G401 (cell line): Measurements from ENCODE around the gene CREB3L1. TPM values are rescaled to one million over a fixed set of nuclear protein-coding genes. Genes with fewer than 3 reads are reported as not detected.
"Not testable (repeated sequence)": the region's sequence is repeated elsewhere in the genome, so short reads cannot be mapped to it uniquely, and the experiment has no call there.

Source experiments
- DNase-seq: peaks from one replicate; pipeline ENCODE4 v3.0.0-alpha.2; 2015; ENCODE audit warnings: low spot score
- in situ Hi-C: cut with HindIII; loops from 2 replicates; pipeline ENCODE4 v1.10.0; 2016; ENCODE audit warnings: low sequenced_read_pairs, mixed read lengths
- total RNA-seq: library from RNA; depleted of rRNA; stranded (reverse); fragments of >200 nt; shearing (Covaris generic); gene quantifications from 2 replicates; pipeline ENCODE4 v1.2.3, GENCODE V29; 2014

The CREB3L1 gene
- total RNA-seq, 1 experiment from 2014 or later, result 2.4 TPM

GRCh38 chr11:46247659-46248058 lies 29.8 kb upstream of the CREB3L1 start:
- in situ Hi-C loops, result loop anchor here (5.0 kb wide), 1 partner anchor 85 kb away; no protein-coding TSS in a partner anchor
- peak; percentile 47 for DNase-seq

- DNase-seq, result no peak
- in situ Hi-C loops, result loop anchor here (5.0 kb wide), 1 partner anchor 84 kb away; no protein-coding TSS in a partner anchor
These were observed 29.0 kb upstream of the CREB3L1 start for GRCh38 chr11:46248289-46249102.

- in situ Hi-C loops, result loop anchor here (5.0 kb wide), 1 partner anchor 83 kb away; no protein-coding TSS in a partner anchor
- DNase-seq, result no peak
These were observed 28.1 kb upstream of the CREB3L1 start for GRCh38 chr11:46249103-46249937.

- no peak for DNase-seq
- in situ Hi-C loops, result loop anchor here (5.0 kb wide), 1 partner anchor 82 kb away; no protein-coding TSS in a partner anchor
These were observed 27.3 kb upstream of the CREB3L1 start for GRCh38 chr11:46249938-46250744.

- in situ Hi-C loops, result no loop called here
These were observed 26.8 kb upstream of the CREB3L1 start for GRCh38 chr11:46250745-46251052.

GRCh38 chr11:46251954-46252353 lies 25.5 kb upstream of the CREB3L1 start:
- in situ Hi-C loops, result no loop called here

More at GRCh38 chr11:46250745-46251052, 26.8 kb upstream of the CREB3L1 start:
- DNase-seq, result no peak

GRCh38 chr11:46252373-46252914 lies 25.0 kb upstream of the CREB3L1 start:
- no peak for DNase-seq
- in situ Hi-C loops, result no loop called here

More at GRCh38 chr11:46251954-46252353, 25.5 kb upstream of the CREB3L1 start:
- DNase-seq, result no peak

- in situ Hi-C loops, result no loop called here
- DNase-seq, result no peak
These were observed 24.0 kb upstream of the CREB3L1 start for GRCh38 chr11:46253258-46254132.

GRCh38 chr11:46254133-46254491 lies 23.4 kb upstream of the CREB3L1 start:
- no peak for DNase-seq
- in situ Hi-C loops, result no loop called here

- no peak for DNase-seq
- in situ Hi-C loops, result no loop called here
These were observed 20.9 kb upstream of the CREB3L1 start for GRCh38 chr11:46256540-46257001.

- in situ Hi-C loops, DNase-seq: not testable (repeated sequence)
These were observed 18.1 kb upstream of the CREB3L1 start for GRCh38 chr11:46259347-46259746.

- in situ Hi-C loops, result no loop called here
- DNase-seq, result no peak
These were observed 17.4 kb upstream of the CREB3L1 start for GRCh38 chr11:46259971-46260560.

- no peak for DNase-seq
- in situ Hi-C loops, result no loop called here
These were observed 14.3 kb upstream of the CREB3L1 start for GRCh38 chr11:46263120-46263519.

- no peak for DNase-seq
- in situ Hi-C loops, result no loop called here
These were observed 13.4 kb upstream of the CREB3L1 start for GRCh38 chr11:46264030-46264429.

- no peak for DNase-seq
- in situ Hi-C loops, result no loop called here
These were observed 12.5 kb upstream of the CREB3L1 start for GRCh38 chr11:46264976-46265375.

- in situ Hi-C loops, result no loop called here
- no peak for DNase-seq
These were observed 11.7 kb upstream of the CREB3L1 start for GRCh38 chr11:46265764-46266163.

GRCh38 chr11:46267930-46268329 lies 9.5 kb upstream of the CREB3L1 start:
- in situ Hi-C loops, result no loop called here
- DNase-seq, result no peak

- in situ Hi-C loops, result no loop called here
- DNase-seq, result no peak
These were observed 6.8 kb upstream of the CREB3L1 start for GRCh38 chr11:46270684-46271083.
